ENCODE measurements around the gene ATP6V1D. TPM values are rescaled to one million over a fixed set of nuclear protein-coding genes. Genes with fewer than 3 reads are reported as not detected.

The ATP6V1D gene
- total RNA-seq (2022; extraction: Qiagen RNA extraction), result 68.6 to 102 TPM (median 73.4 TPM) in 5 replicates

GRCh38 chr14:67359775-67360469 is at the start of gene ATP6V1D, which contains the start of gene EIF2S1:
Gene ATP6V1D, minus strand, starts transcription at chr14:67359804. Its CDS starts 106 bp downstream, at chr14:67359698.
Gene EIF2S1, plus strand, starts transcription at chr14:67360328. Its CDS starts 4,440 bp downstream, at chr14:67364768.

Other genes starting within 250 kb of the ATP6V1D start
- 0.08 to 0.14 TPM (median 0.10 TPM) in 3 of 5 replicates, not detected in the others for gene GARIN2, start 170.4 kb downstream of the ATP6V1D start, total RNA-seq (2022; extraction: Qiagen RNA extraction)
- gene PALS1, start 118.4 kb downstream of the ATP6V1D start, total RNA-seq (2022; extraction: Qiagen RNA extraction), result 13.7 to 16.0 TPM (median 15.5 TPM) in 5 replicates
- gene EIF2S1, start 524 bp upstream of the ATP6V1D start, total RNA-seq (2022; extraction: Qiagen RNA extraction), result 224 to 339 TPM (median 231 TPM) in 5 replicates
- 16.7 to 21.8 TPM (median 18.4 TPM) in 5 replicates for gene PLEK2, start 52.4 kb upstream of the ATP6V1D start, total RNA-seq (2022; extraction: Qiagen RNA extraction)
- 0.08 to 0.39 TPM (median 0.16 TPM) in 5 replicates for gene TMEM229B, start 128.9 kb upstream of the ATP6V1D start, total RNA-seq (2022; extraction: Qiagen RNA extraction)
- gene PLEKHH1, start 173.5 kb upstream of the ATP6V1D start, total RNA-seq (2022; extraction: Qiagen RNA extraction), result 3.0 to 3.9 TPM (median 3.6 TPM) in 5 replicates
- 14.5 to 22.5 TPM (median 18.1 TPM) in 5 replicates for gene PIGH, start 240.5 kb upstream of the ATP6V1D start, total RNA-seq (2022; extraction: Qiagen RNA extraction)